Measurements from ENCODE around the gene MAPRE2.
A peak's percentile ranks its signal among the peaks of the same experiment; 100 is the strongest.

DNA sequence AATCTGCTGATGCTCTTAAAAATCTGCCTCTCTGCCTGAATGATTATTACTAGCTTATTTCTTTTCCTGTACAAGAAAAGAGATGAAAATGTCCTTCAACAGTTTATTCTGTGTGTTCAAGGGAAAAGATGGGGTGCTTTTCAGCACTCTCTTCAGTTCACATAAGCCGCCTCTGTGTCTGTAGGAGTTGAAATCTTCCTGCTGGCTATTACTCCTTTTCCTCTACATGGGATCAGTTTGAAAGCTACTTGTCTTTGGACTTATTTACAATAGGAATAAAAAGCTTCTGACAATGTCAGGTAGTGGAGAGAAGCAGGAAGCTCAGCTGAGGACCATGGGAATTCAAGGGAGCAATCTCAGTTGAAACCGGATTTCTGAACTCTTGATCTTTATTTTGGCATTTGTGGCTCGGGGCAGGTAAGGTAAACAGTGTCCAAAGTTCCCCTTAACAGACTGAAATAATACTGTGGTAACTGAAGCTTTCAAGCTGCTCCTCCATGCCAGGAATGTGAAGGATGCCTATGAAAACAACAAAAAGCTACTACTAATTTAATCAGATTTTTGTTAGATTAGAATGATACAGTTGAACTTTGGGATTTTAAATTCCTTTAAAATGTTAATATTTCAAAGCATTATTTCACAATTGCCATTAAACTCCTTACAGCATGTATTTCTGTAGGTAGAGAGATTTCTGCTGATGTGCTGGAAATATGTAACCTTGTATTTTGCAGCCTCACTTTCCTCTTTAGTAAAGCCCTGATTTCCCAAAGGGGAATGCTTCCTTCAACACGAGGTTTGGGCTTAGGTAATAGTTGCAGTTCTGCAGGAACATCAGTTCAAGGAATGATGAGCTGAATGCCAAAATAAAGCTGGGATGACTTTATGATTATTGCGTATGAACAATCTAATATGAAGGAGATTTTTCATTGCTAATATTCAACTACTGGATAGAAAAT lies 43.6 kb downstream of the MAPRE2 start:
- TF ChIP-seq, protein P1, sequence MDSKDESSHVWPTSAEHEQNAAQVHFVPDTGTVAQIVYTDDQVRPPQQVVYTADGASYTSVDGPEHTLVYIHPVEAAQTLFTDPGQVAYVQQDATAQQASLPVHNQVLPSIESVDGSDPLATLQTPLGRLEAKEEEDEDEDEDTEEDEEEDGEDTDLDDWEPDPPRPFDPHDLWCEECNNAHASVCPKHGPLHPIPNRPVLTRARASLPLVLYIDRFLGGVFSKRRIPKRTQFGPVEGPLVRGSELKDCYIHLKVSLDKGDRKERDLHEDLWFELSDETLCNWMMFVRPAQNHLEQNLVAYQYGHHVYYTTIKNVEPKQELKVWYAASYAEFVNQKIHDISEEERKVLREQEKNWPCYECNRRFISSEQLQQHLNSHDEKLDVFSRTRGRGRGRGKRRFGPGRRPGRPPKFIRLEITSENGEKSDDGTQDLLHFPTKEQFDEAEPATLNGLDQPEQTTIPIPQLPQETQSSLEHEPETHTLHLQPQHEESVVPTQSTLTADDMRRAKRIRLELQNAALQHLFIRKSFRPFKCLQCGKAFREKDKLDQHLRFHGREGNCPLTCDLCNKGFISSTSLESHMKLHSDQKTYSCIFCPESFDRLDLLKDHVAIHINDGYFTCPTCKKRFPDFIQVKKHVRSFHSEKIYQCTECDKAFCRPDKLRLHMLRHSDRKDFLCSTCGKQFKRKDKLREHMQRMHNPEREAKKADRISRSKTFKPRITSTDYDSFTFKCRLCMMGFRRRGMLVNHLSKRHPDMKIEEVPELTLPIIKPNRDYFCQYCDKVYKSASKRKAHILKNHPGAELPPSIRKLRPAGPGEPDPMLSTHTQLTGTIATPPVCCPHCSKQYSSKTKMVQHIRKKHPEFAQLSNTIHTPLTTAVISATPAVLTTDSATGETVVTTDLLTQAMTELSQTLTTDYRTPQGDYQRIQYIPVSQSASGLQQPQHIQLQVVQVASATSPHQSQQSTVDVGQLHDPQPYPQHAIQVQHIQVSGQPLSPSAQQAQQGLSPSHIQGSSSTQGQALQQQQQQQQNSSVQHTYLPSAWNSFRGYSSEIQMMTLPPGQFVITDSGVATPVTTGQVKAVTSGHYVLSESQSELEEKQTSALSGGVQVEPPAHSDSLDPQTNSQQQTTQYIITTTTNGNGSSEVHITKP (CRISPR knock-in tag; IDR thresholded peaks at IDR 0.05; ENCODE audit: low read depth), result no peak
- TF ChIP-seq MEF2D (CRISPR knock-in tag; IDR thresholded peaks at IDR 0.05), result 0 out of 2 replicates have a peak, but pooled peaks have one; percentile 65
- TF ChIP-seq, protein P2, sequence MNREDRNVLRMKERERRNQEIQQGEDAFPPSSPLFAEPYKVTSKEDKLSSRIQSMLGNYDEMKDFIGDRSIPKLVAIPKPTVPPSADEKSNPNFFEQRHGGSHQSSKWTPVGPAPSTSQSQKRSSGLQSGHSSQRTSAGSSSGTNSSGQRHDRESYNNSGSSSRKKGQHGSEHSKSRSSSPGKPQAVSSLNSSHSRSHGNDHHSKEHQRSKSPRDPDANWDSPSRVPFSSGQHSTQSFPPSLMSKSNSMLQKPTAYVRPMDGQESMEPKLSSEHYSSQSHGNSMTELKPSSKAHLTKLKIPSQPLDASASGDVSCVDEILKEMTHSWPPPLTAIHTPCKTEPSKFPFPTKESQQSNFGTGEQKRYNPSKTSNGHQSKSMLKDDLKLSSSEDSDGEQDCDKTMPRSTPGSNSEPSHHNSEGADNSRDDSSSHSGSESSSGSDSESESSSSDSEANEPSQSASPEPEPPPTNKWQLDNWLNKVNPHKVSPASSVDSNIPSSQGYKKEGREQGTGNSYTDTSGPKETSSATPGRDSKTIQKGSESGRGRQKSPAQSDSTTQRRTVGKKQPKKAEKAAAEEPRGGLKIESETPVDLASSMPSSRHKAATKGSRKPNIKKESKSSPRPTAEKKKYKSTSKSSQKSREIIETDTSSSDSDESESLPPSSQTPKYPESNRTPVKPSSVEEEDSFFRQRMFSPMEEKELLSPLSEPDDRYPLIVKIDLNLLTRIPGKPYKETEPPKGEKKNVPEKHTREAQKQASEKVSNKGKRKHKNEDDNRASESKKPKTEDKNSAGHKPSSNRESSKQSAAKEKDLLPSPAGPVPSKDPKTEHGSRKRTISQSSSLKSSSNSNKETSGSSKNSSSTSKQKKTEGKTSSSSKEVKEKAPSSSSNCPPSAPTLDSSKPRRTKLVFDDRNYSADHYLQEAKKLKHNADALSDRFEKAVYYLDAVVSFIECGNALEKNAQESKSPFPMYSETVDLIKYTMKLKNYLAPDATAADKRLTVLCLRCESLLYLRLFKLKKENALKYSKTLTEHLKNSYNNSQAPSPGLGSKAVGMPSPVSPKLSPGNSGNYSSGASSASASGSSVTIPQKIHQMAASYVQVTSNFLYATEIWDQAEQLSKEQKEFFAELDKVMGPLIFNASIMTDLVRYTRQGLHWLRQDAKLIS (CRISPR knock-in tag; IDR thresholded peaks at IDR 0.05), result no peak
- TF ChIP-seq, protein P3, sequence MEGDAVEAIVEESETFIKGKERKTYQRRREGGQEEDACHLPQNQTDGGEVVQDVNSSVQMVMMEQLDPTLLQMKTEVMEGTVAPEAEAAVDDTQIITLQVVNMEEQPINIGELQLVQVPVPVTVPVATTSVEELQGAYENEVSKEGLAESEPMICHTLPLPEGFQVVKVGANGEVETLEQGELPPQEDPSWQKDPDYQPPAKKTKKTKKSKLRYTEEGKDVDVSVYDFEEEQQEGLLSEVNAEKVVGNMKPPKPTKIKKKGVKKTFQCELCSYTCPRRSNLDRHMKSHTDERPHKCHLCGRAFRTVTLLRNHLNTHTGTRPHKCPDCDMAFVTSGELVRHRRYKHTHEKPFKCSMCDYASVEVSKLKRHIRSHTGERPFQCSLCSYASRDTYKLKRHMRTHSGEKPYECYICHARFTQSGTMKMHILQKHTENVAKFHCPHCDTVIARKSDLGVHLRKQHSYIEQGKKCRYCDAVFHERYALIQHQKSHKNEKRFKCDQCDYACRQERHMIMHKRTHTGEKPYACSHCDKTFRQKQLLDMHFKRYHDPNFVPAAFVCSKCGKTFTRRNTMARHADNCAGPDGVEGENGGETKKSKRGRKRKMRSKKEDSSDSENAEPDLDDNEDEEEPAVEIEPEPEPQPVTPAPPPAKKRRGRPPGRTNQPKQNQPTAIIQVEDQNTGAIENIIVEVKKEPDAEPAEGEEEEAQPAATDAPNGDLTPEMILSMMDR (CRISPR knock-in tag; IDR thresholded peaks at IDR 0.05), result no peak
- no peak for TF ChIP-seq CEBPB (IDR thresholded peaks at IDR 0.05; ENCODE audit: borderline replicate concordance, low read depth, low read length)
- TF ChIP-seq, protein P4, sequence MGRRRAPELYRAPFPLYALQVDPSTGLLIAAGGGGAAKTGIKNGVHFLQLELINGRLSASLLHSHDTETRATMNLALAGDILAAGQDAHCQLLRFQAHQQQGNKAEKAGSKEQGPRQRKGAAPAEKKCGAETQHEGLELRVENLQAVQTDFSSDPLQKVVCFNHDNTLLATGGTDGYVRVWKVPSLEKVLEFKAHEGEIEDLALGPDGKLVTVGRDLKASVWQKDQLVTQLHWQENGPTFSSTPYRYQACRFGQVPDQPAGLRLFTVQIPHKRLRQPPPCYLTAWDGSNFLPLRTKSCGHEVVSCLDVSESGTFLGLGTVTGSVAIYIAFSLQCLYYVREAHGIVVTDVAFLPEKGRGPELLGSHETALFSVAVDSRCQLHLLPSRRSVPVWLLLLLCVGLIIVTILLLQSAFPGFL (CRISPR knock-in tag; IDR thresholded peaks at IDR 0.05), result no peak
- TF ChIP-seq, protein P5, sequence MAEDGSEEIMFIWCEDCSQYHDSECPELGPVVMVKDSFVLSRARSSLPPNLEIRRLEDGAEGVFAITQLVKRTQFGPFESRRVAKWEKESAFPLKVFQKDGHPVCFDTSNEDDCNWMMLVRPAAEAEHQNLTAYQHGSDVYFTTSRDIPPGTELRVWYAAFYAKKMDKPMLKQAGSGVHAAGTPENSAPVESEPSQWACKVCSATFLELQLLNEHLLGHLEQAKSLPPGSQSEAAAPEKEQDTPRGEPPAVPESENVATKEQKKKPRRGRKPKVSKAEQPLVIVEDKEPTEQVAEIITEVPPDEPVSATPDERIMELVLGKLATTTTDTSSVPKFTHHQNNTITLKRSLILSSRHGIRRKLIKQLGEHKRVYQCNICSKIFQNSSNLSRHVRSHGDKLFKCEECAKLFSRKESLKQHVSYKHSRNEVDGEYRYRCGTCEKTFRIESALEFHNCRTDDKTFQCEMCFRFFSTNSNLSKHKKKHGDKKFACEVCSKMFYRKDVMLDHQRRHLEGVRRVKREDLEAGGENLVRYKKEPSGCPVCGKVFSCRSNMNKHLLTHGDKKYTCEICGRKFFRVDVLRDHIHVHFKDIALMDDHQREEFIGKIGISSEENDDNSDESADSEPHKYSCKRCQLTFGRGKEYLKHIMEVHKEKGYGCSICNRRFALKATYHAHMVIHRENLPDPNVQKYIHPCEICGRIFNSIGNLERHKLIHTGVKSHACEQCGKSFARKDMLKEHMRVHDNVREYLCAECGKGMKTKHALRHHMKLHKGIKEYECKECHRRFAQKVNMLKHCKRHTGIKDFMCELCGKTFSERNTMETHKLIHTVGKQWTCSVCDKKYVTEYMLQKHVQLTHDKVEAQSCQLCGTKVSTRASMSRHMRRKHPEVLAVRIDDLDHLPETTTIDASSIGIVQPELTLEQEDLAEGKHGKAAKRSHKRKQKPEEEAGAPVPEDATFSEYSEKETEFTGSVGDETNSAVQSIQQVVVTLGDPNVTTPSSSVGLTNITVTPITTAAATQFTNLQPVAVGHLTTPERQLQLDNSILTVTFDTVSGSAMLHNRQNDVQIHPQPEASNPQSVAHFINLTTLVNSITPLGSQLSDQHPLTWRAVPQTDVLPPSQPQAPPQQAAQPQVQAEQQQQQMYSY (CRISPR knock-in tag; IDR thresholded peaks at IDR 0.05), result peak; percentile 64
- TF ChIP-seq BORCS8-MEF2B (CRISPR knock-in tag; IDR thresholded peaks at IDR 0.05), result no peak
- TF ChIP-seq, protein P6, sequence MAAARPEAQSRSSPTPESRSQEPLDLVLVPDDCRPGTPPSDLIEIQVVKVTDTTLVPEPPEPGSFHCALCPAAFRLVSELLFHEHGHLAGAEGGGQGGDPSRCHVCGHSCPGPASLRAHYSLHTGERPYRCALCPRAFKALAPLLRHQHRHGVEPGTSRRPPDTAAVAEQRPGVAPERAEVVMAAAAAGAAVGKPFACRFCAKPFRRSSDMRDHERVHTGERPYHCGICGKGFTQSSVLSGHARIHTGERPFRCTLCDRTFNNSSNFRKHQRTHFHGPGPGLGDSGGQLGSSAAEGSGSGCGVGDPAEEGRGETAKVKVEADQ (CRISPR knock-in tag; IDR thresholded peaks at IDR 0.05; ENCODE audit: borderline replicate concordance), result no peak
- no peak for TF ChIP-seq ZNF382 (CRISPR knock-in tag; IDR thresholded peaks at IDR 0.05; ENCODE audit: borderline replicate concordance)

Measured in HepG2 (cell line).